ENCODE data around the gene SPHK1.
A peak's percentile ranks its signal among the peaks of the same experiment; 100 is the strongest.

SPHK1 gene

GRCh38 chr17:76419576-76420260, 35.3 kb downstream of the SPHK1 start:
- peak in 4 of 42 donors; percentile 17 to 58 (median 32) for DNase-seq
- intact Hi-C loops (cut with DNase I): no loop called here

DNA sequence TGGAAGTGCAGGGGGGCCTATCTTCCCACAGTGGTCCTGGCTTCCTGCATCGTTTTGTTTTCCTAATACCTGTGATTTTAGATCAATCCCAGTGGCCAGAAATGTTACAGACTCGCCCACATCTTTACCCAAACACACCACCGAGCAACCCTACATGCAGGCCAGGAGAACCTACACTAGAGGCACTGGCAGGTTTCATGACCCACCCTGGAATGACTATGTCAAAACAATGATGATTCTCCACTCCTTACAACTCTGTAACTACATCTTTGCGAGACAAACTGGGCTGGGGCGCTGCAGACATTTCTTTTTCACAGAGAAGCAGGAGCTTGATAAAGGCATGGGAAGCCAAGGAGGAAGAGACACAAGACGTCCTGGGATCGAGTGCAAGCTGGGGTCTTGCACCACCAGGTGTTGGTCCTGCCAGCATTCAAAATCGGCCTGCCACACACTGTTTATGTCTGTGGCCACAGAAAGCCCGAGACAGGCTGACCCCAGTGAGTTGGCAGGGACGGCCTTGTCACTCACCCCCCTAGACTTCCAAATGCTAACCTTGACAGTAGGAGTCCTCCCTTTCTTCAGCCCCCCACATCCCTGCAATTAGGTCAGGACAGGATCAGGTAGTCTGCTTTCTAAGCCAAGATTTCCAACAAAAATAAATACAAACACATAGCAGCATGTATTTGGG, 36.1 kb downstream of the SPHK1 start:
- no peak for DNase-seq

DNA sequence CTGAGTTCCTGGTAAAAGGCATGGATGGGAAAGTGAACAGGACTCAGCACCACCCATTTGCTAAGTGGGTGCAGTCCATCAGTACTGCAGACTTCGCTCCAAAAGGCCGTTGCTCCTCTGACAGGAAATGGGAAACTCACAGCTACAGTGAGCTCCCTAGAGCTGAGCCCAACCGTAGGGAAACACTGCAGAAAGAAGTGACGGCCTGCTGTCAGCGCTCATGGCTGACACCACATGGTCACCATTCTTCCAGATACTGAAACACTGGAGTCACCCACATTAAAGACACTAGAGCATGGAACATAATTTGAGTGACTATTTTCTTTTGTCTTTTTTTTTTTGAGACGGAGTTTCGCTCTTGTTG, 36.6 kb downstream of the SPHK1 start:
- peak in 1 of 42 donors; percentile 23 for DNase-seq
- intact Hi-C loops (cut with DNase I): no loop called here

More for the DNA sequence above, 36.1 kb downstream of the SPHK1 start:
- intact Hi-C loops (cut with DNase I): no loop called here

DNA sequence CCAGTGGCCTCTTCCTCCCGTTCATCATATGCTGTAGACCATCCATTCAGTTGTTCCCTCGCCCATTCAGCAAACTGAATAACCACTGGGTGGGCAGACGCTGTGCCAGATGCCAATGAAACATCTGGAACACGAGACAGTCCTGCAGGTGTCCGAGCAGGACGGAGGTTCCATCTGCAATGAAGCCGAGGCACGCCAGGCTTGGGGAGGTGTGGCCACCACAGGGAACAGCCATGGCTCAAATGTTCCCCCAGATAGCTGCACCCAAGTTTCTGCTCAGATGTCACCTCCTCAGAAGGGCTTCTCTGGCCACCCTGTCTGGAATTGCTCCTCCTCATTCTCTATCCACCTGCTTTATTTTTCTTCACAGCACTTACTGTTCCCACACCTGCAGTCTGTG, 38.0 kb downstream of the SPHK1 start:
- DNase-seq: no peak
- intact Hi-C loops (cut with DNase I): no loop called here

- DNase-seq: no peak
- intact Hi-C loops (cut with DNase I): no loop called here
Measured at GRCh38 chr17:76422860-76423259, 38.5 kb downstream of the SPHK1 start.

DNA sequence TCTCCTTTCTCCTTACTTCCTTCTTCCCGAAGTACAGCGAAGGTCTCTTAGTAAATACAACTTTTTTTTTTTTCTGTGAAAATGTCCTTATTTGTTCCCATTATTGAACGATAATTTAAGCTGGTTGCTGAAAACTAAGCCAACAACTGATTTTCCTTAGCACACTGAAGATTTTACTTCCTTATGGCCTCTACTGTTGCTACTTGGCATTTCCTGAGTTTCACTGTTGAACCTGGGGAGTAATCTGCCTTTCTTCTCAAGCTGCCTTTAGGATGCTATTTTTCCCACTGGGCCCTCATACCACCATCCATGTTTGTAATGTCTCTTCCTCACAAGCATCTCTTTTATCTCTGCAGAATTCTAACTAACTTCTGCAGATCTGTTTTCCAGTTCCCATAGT, 42.4 kb downstream of the SPHK1 start:
- no peak for DNase-seq
- intact Hi-C loops (cut with DNase I): no loop called here

DNA sequence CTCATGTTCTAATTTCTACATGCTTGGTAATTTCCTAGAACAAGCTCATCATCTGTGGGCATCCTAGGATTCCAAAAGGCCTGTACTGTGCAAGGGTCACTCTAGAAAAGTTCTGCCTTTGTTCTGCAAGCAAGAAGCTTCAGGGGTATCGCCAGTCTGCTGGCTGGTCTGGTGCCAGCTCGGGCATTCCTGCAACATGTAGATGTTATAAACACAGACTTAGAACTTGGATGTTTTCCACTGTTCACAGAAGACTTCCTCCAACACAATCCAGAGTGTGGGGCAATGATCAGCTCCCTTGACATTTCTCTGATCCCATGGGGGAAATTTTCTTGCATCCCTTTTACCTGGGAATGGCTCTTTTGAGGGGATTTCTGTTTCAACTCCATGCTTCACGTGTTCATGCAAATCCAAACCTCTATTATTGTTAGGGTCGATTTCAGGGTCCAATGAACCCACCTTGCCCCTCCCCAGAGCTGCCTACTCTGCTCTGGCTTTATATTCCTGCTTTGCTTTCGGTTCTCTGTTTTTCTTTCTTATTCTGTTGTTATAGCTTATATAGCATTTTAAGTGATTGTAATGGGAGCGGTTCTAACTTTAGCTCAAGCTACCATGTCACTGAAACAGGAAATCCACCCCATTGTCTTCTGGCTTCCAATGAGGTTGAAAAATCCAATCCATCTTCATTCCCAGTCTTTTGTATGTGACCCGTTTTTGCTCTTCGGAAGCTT, 43.3 kb downstream of the SPHK1 start:
- intact Hi-C loops (cut with DNase I): no loop called here
- DNase-seq: no peak

- DNase-seq: no peak
- intact Hi-C loops (cut with DNase I): no loop called here
Measured at GRCh38 chr17:76428511-76428910, 44.1 kb downstream of the SPHK1 start.

- intact Hi-C loops (cut with DNase I): no loop called here
- DNase-seq: no peak
Measured at GRCh38 chr17:76431509-76431908, 47.1 kb downstream of the SPHK1 start.

DNA sequence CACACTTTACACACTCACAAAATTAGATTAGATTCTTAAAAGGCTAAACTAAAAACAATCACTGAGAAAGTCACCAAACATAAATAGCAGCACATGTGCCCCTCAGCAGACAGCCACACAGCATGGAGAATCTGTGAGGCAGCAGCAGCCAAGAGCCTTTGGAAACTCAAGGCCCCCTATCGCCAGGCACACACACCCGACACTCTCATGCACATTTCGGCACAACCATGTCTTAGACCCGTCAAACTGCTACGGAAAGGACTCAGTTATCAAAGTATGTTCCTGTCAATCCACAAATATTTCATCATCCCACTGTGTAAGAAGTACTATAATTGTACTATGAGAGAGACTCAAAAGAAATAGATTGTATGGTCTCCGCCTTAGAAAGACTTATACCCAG, 47.6 kb downstream of the SPHK1 start:
- intact Hi-C loops (cut with DNase I): no loop called here
- no peak for DNase-seq

DNA sequence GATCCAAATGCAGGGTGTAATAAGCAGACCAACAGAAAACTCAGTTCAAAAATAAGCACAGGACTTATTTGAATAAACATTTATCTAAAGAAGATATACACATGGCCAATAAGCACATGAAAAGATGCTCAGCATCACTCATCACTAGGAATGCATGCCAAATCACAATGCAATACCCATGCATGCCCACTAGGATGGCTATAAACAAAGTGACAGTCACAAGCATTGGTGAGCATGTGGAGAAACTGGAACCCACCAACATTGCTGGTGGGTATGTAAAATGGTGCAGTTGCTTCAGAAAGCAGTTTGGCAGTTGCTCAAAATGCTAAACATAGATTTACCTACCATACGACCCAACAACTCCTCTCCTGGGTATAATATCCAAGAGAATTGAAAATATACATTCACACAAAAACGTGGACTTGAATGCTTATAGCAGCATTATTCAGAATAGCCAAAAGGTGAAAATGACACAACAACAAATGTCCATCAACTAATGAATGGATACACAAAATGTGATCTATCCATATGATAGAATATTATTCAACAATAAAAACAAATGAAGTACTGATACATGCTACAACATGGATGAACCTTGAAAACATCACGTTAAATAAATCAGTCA, 48.4 kb downstream of the SPHK1 start:
- no peak for DNase-seq

GRCh38 chr17:76433693-76434092, 49.3 kb downstream of the SPHK1 start:
- DNase-seq: no peak
- intact Hi-C loops (cut with DNase I): no loop called here

More for the DNA sequence above, 48.4 kb downstream of the SPHK1 start:
- intact Hi-C loops (cut with DNase I): no loop called here

DNA sequence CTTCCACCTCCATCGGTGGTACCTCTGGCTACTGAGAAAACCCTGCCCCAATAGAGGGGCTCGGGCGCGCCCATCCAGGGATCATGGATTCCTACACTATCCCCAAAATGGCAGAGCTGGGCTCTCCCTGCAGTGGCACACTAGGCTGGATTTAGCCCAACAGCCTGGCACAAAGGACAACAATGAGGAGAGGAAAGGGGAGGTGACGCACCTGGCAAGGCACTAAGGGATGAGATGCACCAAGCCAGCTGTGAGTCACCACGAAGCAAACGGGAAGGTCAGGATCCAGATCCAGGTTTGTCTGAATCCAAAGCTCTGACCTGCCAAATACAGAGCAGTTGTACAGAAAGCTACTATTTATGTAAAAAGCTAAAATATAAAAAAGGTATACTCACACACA, 50.5 kb downstream of the SPHK1 start:
- no peak for DNase-seq
- intact Hi-C loops (cut with DNase I): no loop called here

GRCh38 chr17:76435751-76436150, 51.3 kb downstream of the SPHK1 start:
- no peak for DNase-seq
- intact Hi-C loops (cut with DNase I): no loop called here

Data from head of caudate nucleus (tissue), 42 donors.